PC-3 (cell line): ENCODE data around the gene SGMS1. TPM values are rescaled to one million over a fixed set of nuclear protein-coding genes. Genes with fewer than 3 reads are reported as not detected.

Experiments used
- ATAC-seq: fragments of 200-7000 bp; cut with Tn5 transposase; 2 replicates; pipeline ENCODE4 v1.9.1; 2020; ENCODE audit warnings: mild to moderate bottlenecking, moderate library complexity
- BruUV-seq: library from RNA; stranded (reverse); fragments of 400-500 nt; replicated peaks from 2 replicates; lab custom pipeline; 2021; lab: Mats Ljungman, UMichigan
- CTCF ChIA-PET: fragments of 300-600 bp; sonication (Branson Sonifier 250); formaldehyde crosslinking; loops from one replicate; lab custom pipeline; 2022; ENCODE audit warnings: antibody characterized with exemption; lab: Charles Lee
- POLR2A ChIA-PET: fragments of 300-600 bp; sonication (Branson Sonifier 250); formaldehyde crosslinking; loops from one replicate; lab custom pipeline; 2022; ENCODE audit warnings: antibody characterized with exemption; ENCODE audit not compliant: unreplicated experiment; lab: Charles Lee
- DNase-seq: peaks from one replicate; pipeline ENCODE4 v3.0.0-alpha.2; 2015
- H2AFZ ChIP-seq: fragments of 300-600 bp; sonication (generic); 2 replicates; pipeline ENCODE4 v1.6.0; 2016; ENCODE audit warnings: antibody characterized with exemption, low read length
- H3F3A ChIP-seq: fragments of 300-600 bp; sonication (generic); one replicate; pipeline ENCODE4 v1.6.0; 2017; ENCODE audit warnings: antibody characterized with exemption, low read length, control low read depth, mild to moderate bottlenecking; ENCODE audit not compliant: unreplicated experiment
- H3K27ac ChIP-seq: fragments of 300-600 bp; sonication (generic); 2 replicates; pipeline ENCODE4 v1.5.1; 2016; ENCODE audit warnings: mild to moderate bottlenecking, low read length
- H3K27me3 ChIP-seq: fragments of 300-600 bp; sonication (generic); 2 replicates; pipeline ENCODE4 v1.6.1; 2016; ENCODE audit warnings: low read length, mixed read lengths
- H3K36me3 ChIP-seq: fragments of 300-600 bp; sonication (generic); 2 replicates; pipeline ENCODE4 v1.6.1; 2016; ENCODE audit warnings: low read depth, mixed run types, low read length, mixed read lengths
- H3K4me1 ChIP-seq: fragments of 300-600 bp; sonication (generic); 2 replicates; pipeline ENCODE4 v1.5.1; 2016; ENCODE audit warnings: low read length; ENCODE audit not compliant: insufficient read depth
- H3K4me2 ChIP-seq: fragments of 300-600 bp; sonication (generic); 2 replicates; pipeline ENCODE4 v1.6.0; 2016; ENCODE audit warnings: low read length
- H3K4me3 ChIP-seq: fragments of 300-600 bp; sonication (generic); 2 replicates; pipeline ENCODE4 v1.5.1; 2016; ENCODE audit warnings: mild to moderate bottlenecking, low read length, mixed read lengths
- H3K79me2 ChIP-seq: fragments of 300-600 bp; sonication (generic); 2 replicates; pipeline ENCODE4 v1.6.1; 2017; ENCODE audit warnings: low read length, mixed read lengths
- H3K9ac ChIP-seq: fragments of 300-600 bp; sonication (generic); 2 replicates; pipeline ENCODE4 v1.6.0; 2016; ENCODE audit warnings: mild to moderate bottlenecking, low read length
- H3K9me2 ChIP-seq: fragments of 300-600 bp; sonication (generic); replicated peaks from 2 replicates; pipeline ENCODE4 v1.6.1; 2016; ENCODE audit warnings: mixed run types, low read length, mixed read lengths
- H3K9me3 ChIP-seq: fragments of 300-600 bp; sonication (generic); 2 replicates; pipeline ENCODE4 v1.6.1; 2016; ENCODE audit warnings: low read length, mixed read lengths
- H4K20me1 ChIP-seq: fragments of 300-600 bp; sonication (generic); 2 replicates; pipeline ENCODE4 v1.6.1; 2016; ENCODE audit warnings: low read length, mixed read lengths
- CTCF ChIP-seq: fragments of 300-600 bp; sonication (generic); conservative IDR thresholded peaks from 2 replicates; pipeline ENCODE4 v1.5.1; 2017; ENCODE audit warnings: antibody characterized with exemption, low read depth, mild to moderate bottlenecking, low read length
- EZH2 ChIP-seq: fragments of 300-600 bp; sonication (generic); IDR thresholded peaks from one replicate; pipeline ENCODE4 v1.6.1; 2017; ENCODE audit warnings: antibody characterized with exemption, mild to moderate bottlenecking, low read length; ENCODE audit not compliant: unreplicated experiment
- EZH2phosphoT487 ChIP-seq: fragments of 300-600 bp; sonication (generic); IDR thresholded peaks from 2 replicates; pipeline ENCODE4 v1.6.1; 2018; ENCODE audit warnings: mild to moderate bottlenecking, antibody characterized with exemption, low read length, borderline replicate concordance
- intact Hi-C: fragments of 100-400 bp; cut with micrococcal nuclease; formaldehyde crosslinking; loops from 2 replicates; pipeline ENCODE4 v1.9.0; 2023
- total RNA-seq: library from RNA; depleted of rRNA; stranded (reverse); fragments of >200 nt; gene quantifications from 2 replicates; pipeline ENCODE4 v1.2.3, GENCODE V29; 2014

SGMS1 gene
- total RNA-seq, 1 experiment from 2014 or later, result 61.4 TPM

- no peaks in the 10 kb centered on the region for H3K36me3 ChIP-seq
- ATAC-seq, result no peak
- H3K9ac ChIP-seq, result no peak overlapping the region
- DNase-seq, result no peak
- no TSS peak for BruUV-seq
- ChIA-PET CTCF (no interaction called here), POLR2A (no interaction called here)
- H3K4me3 ChIP-seq, result no peak overlapping the region
- H3K79me2 ChIP-seq, result no peaks in the 10 kb centered on the region
- no peak overlapping the region for H3K4me2 ChIP-seq
- no peaks in the 10 kb centered on the region for H3K9me3 ChIP-seq
- H3K27ac ChIP-seq, result no peak overlapping the region
- H3K9me2 ChIP-seq, result no peaks in the 10 kb centered on the region
- H2AFZ ChIP-seq, result no peak overlapping the region
- no peaks in the 10 kb centered on the region for H3F3A ChIP-seq
- no peaks in the 10 kb centered on the region for H4K20me1 ChIP-seq
- H3K27me3 ChIP-seq, result no peaks in the 10 kb centered on the region
- intact Hi-C loops, result no loop called here
- TF ChIP-seq EZH2 (no peak), EZH2phosphoT487 (no peak), CTCF (no peak)
- no peaks in the 10 kb centered on the region for H3K4me1 ChIP-seq
Observed at GRCh38 chr10:50351483-50352146, 272.1 kb downstream of the SGMS1 start.

- POLR2A ChIA-PET, result no interaction called here
- intact Hi-C loops, result no loop called here
- Histone ChIP-seq H3K4me3 (no peak overlapping the region), H3K4me1 (no peaks in the 10 kb centered on the region), H3K9me2 (no peaks in the 10 kb centered on the region), H3K9ac (no peak overlapping the region), H3K4me2 (no peak overlapping the region), H3K27ac (no peak overlapping the region), H3K79me2 (no peaks in the 10 kb centered on the region), H3K27me3 (no peaks in the 10 kb centered on the region), H3F3A (no peaks in the 10 kb centered on the region), H4K20me1 (no peaks in the 10 kb centered on the region), H3K9me3 (no peaks in the 10 kb centered on the region), H2AFZ (no peak overlapping the region), H3K36me3 (no peaks in the 10 kb centered on the region)
- DNase-seq (no peak), ATAC-seq (no peak)
- CTCF ChIA-PET, result no interaction called here
- no TSS peak for BruUV-seq
- no peak for TF ChIP-seq CTCF
- no peak for TF ChIP-seq EZH2phosphoT487
- no peak for TF ChIP-seq EZH2
Observed at GRCh38 chr10:50350366-50350765, 273.4 kb downstream of the SGMS1 start.

- CTCF ChIA-PET, result no interaction called here
- POLR2A ChIA-PET, result no interaction called here
- H3K9me3 ChIP-seq, result no peaks in the 10 kb centered on the region
- ATAC-seq, result no peak
- intact Hi-C loops, result no loop called here
- BruUV-seq, result no TSS peak
- no peaks in the 10 kb centered on the region for H3K9me2 ChIP-seq
- no peak overlapping the region for H2AFZ ChIP-seq
- H3K36me3 ChIP-seq, result no peaks in the 10 kb centered on the region
- H3K79me2 ChIP-seq, result no peaks in the 10 kb centered on the region
- H3K4me3 ChIP-seq, result no peak overlapping the region
- no peaks in the 10 kb centered on the region for H4K20me1 ChIP-seq
- no peak overlapping the region for H3K4me2 ChIP-seq
- no peak overlapping the region for H3K27ac ChIP-seq
- H3K4me1 ChIP-seq, result no peaks in the 10 kb centered on the region
- DNase-seq, result no peak
- TF ChIP-seq CTCF (no peak), EZH2 (no peak), EZH2phosphoT487 (no peak)
- no peak overlapping the region for H3K9ac ChIP-seq
- no peaks in the 10 kb centered on the region for H3K27me3 ChIP-seq
- H3F3A ChIP-seq, result no peaks in the 10 kb centered on the region
Observed at GRCh38 chr10:50349554-50349953, 274.2 kb downstream of the SGMS1 start.
